Endothelial cell (in vitro differentiated cells): ENCODE data around the gene PEMT. TPM values are rescaled to one million over a fixed set of nuclear protein-coding genes. Genes with fewer than 3 reads are reported as not detected.

Source experiments
- DNase-seq: peaks from one replicate; pipeline ENCODE4 v3.0.0; 2021; ENCODE audit warnings: low spot score
- H3K27ac Mint-ChIP-seq: one replicate; pipeline ENCODE4 v1.8.0; 2021; ENCODE audit warnings: mixed read lengths, inconsistent platforms; ENCODE audit not compliant: unreplicated experiment
- H3K27me3 Mint-ChIP-seq: one replicate; pipeline ENCODE4 v1.8.0; 2021; ENCODE audit warnings: mild to moderate bottlenecking, moderate library complexity, mixed read lengths, inconsistent platforms; ENCODE audit not compliant: unreplicated experiment
- H3K36me3 Mint-ChIP-seq: one replicate; pipeline ENCODE4 v1.8.0; 2021; ENCODE audit warnings: mild to moderate bottlenecking, low read depth, mixed read lengths, inconsistent platforms; ENCODE audit not compliant: unreplicated experiment
- H3K4me1 Mint-ChIP-seq: one replicate; pipeline ENCODE4 v1.8.0; 2021; ENCODE audit warnings: mild to moderate bottlenecking, mixed read lengths, inconsistent platforms; ENCODE audit not compliant: unreplicated experiment
- H3K4me3 Mint-ChIP-seq: one replicate; pipeline ENCODE4 v1.8.0; 2021; ENCODE audit warnings: mild to moderate bottlenecking, mixed read lengths, inconsistent platforms; ENCODE audit not compliant: unreplicated experiment
- H3K9me3 Mint-ChIP-seq: one replicate; pipeline ENCODE4 v1.8.0; 2021; ENCODE audit warnings: mixed read lengths, inconsistent platforms; ENCODE audit not compliant: unreplicated experiment
- CTCF ChIP-seq: fragments of 200-600 bp; sonication (generic); IDR thresholded peaks from one replicate; pipeline ENCODE4 v1.5.0; 2021; ENCODE audit warnings: antibody characterized with exemption; ENCODE audit not compliant: unreplicated experiment
- total RNA-seq: library from RNA; stranded (reverse); fragmentation: NEBNext Ultra II Directional; extraction: Animal tissue kit (Norgen Biotek cat#: 25700); gene quantifications from one replicate; pipeline ENCODE4 v1.2.1, GENCODE V29; 2021; ENCODE audit not compliant: unreplicated experiment

PEMT gene
- total RNA-seq, 1 donor from 2014 or later, result 29.7 TPM

GRCh38 chr17:17612085-17613022 lies 20.8 kb upstream of the PEMT start:
- no peak for DNase-seq
- TF ChIP-seq CTCF, result no peak
- Mint-ChIP-seq H3K27ac (no peak overlapping the region), H3K36me3 (no peaks in the 10 kb centered on the region), H3K4me1 (no peaks in the 10 kb centered on the region), H3K9me3 (no peaks in the 10 kb centered on the region), H3K4me3 (no peak overlapping the region), H3K27me3 (peaks cover 6% of the 10 kb centered on the region)

- no peaks in the 10 kb centered on the region for H3K4me1 Mint-ChIP-seq
- peaks cover 7% of the 10 kb centered on the region for H3K27me3 Mint-ChIP-seq
- no peak overlapping the region for H3K4me3 Mint-ChIP-seq
- no peaks in the 10 kb centered on the region for H3K9me3 Mint-ChIP-seq
- H3K27ac Mint-ChIP-seq, result no peak overlapping the region
- no peaks in the 10 kb centered on the region for H3K36me3 Mint-ChIP-seq
- no peak for TF ChIP-seq CTCF
- no peak for DNase-seq
Measured at GRCh38 chr17:17609121-17609520, 17.6 kb upstream of the PEMT start.

GRCh38 chr17:17606416-17607000 lies 15.0 kb upstream of the PEMT start:
- no peak for TF ChIP-seq CTCF
- no peaks in the 10 kb centered on the region for H3K36me3 Mint-ChIP-seq
- no peak overlapping the region for H3K27ac Mint-ChIP-seq
- no peak for DNase-seq
- H3K27me3 Mint-ChIP-seq, result peaks cover 5% of the 10 kb centered on the region
- no peaks in the 10 kb centered on the region for H3K4me1 Mint-ChIP-seq
- no peak overlapping the region for H3K4me3 Mint-ChIP-seq
- H3K9me3 Mint-ChIP-seq, result no peaks in the 10 kb centered on the region

GRCh38 chr17:17605729-17606088 lies 14.2 kb upstream of the PEMT start:
- Mint-ChIP-seq H3K9me3 (no peaks in the 10 kb centered on the region), H3K4me1 (no peaks in the 10 kb centered on the region), H3K27me3 (peaks cover 5% of the 10 kb centered on the region), H3K4me3 (no peak overlapping the region), H3K27ac (no peak overlapping the region), H3K36me3 (no peaks in the 10 kb centered on the region)
- DNase-seq, result no peak
- TF ChIP-seq CTCF, result no peak
